Brain microvascular endothelial cell (primary cell): ENCODE measurements around the gene TIMELESS.
"Not testable (repeated sequence)": the region's sequence is repeated elsewhere in the genome, so short reads cannot be mapped to it uniquely, and the experiment has no call there.

Source experiments
- DNase-seq: peaks from one replicate; pipeline ENCODE4 v3.0.0-alpha.2; 2020
- H3K27ac ChIP-seq: fragments of 250-450 bp; sonication (Bioruptor Pico); 2 replicates; pipeline ENCODE4 v1.5.1; 2020; ENCODE audit warnings: mild to moderate bottlenecking, moderate library complexity
- H3K27me3 ChIP-seq: fragments of 250-450 bp; sonication (Bioruptor Pico); replicated peaks from 2 replicates; pipeline ENCODE4 v1.5.1; 2020; ENCODE audit warnings: mild to moderate bottlenecking
- H3K36me3 ChIP-seq: fragments of 250-450 bp; sonication (Bioruptor Pico); replicated peaks from 2 replicates; pipeline ENCODE4 v1.5.1; 2020; ENCODE audit warnings: mild to moderate bottlenecking
- H3K4me3 ChIP-seq: 2 replicates; pipeline ENCODE4 v1.5.1; 2011; ENCODE audit warnings: low read depth, mild to moderate bottlenecking, control low read depth, low read length, moderate library complexity
- in situ Hi-C: cut with HindIII; loops from 2 replicates; pipeline ENCODE4 v1.10.0; 2017; ENCODE audit warnings: low sequenced_read_pairs, low pct_ligation_motif_present
- TF ChIP-seq, protein P1 (sequence below): IDR thresholded peaks from 2 replicates; pipeline ENCODE4 v1.5.1; 2011; ENCODE audit warnings: low read depth, mild to moderate bottlenecking, moderate library complexity, low read length, control low read depth, inconsistent platforms; ENCODE audit errors: missing control alignments

Gene TIMELESS

DNA sequence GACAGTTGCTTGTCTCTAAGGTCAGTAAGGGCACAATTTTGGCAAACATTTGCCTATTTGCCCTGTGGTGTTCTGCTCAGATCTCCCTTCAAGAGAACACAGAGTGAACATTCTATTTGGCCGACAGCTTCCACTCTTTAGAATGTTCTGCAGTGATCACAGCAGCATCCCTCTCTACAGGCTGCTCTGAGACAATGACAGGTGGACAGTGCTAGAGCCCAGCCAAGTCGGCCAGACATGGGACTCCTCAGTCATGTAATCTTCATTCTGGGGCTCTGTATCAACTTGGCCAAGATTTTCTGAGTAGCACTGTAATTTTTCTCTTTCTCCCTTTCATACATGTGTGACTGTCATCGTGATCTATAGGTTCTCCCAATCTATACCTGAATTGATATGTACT is 34.8 kb downstream of the TIMELESS start:
- Histone ChIP-seq H3K27me3 (no peaks in the 10 kb centered on the region), H3K27ac (no peak overlapping the region), H3K36me3 (no peaks in the 10 kb centered on the region), H3K4me3 (no peak overlapping the region)
- in situ Hi-C loops: no loop called here
- no peak for DNase-seq
- TF ChIP-seq, protein P1, sequence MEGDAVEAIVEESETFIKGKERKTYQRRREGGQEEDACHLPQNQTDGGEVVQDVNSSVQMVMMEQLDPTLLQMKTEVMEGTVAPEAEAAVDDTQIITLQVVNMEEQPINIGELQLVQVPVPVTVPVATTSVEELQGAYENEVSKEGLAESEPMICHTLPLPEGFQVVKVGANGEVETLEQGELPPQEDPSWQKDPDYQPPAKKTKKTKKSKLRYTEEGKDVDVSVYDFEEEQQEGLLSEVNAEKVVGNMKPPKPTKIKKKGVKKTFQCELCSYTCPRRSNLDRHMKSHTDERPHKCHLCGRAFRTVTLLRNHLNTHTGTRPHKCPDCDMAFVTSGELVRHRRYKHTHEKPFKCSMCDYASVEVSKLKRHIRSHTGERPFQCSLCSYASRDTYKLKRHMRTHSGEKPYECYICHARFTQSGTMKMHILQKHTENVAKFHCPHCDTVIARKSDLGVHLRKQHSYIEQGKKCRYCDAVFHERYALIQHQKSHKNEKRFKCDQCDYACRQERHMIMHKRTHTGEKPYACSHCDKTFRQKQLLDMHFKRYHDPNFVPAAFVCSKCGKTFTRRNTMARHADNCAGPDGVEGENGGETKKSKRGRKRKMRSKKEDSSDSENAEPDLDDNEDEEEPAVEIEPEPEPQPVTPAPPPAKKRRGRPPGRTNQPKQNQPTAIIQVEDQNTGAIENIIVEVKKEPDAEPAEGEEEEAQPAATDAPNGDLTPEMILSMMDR: no peak

DNA sequence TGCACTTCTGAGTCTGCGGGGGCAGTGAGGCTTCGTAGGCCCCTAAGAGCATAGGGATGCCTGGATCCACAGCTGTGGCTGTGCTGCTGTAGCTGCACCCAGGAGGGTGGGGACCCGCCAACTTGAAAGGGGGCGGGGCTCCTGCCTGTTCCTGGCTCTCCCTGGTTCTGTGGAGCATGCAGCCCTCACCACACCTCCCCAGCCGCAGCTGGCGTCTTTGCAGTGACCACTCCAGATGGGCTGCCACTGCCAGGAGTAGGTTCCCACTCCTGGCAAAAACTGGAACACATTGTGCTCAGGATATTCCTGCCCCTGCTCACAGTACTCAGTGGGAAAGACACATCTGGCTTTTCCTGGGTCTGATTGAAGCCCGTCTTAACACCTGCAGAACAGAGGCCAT is 35.8 kb downstream of the TIMELESS start:
- DNase-seq: no peak
- TF ChIP-seq, protein P1: no peak
- no peak overlapping the region for H3K4me3 ChIP-seq

DNA sequence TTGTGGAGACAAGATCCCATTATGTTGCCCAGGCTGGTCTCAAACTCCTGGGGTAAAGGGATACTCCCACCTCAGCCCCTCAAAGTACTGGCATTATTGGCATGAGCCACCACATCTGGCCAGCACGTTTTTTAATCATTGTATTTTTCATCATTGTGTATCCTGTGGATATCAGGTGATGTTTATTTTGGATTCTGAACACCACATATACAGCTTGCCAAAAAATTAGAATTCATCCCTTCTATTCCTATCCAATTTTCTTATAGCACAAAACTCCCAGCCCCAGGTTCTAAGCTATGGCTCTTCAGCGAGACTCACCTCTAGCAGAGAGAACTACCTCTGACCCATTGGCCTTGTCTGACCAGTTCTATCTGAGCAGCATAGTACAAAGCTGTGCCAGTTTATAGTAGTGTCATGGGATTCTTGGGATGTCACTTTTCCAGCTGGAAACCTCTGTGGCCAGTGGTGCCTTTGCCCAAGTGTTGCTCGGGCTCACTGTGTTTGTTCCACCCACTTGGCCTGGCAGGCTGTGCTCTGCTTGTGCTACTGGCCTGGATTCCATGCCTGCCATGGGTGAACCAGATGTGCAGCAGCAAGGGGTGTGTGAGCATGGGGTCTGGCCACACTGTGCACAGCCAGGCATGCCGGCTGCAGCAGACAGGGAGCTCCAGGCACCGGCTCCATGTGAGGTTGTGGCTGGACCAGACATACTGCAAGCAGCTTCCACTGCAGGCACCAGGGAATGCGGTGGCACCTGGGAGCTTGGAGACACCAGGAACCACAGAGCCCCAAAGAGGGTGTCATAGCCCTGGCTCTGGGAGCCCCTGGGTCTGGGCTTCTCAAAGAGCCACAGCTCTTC is 37.2 kb downstream of the TIMELESS start:
- in situ Hi-C loops: no loop called here
- no peak for DNase-seq
- H3K27me3 ChIP-seq: no peaks in the 10 kb centered on the region
- no peaks in the 10 kb centered on the region for H3K36me3 ChIP-seq
- no peak overlapping the region for H3K4me3 ChIP-seq
- TF ChIP-seq, protein P1: no peak
- H3K27ac ChIP-seq: no peak overlapping the region

More for the DNA sequence above, 35.8 kb downstream of the TIMELESS start:
- in situ Hi-C loops: no loop called here
- Histone ChIP-seq H3K27ac (no peak overlapping the region), H3K36me3 (no peaks in the 10 kb centered on the region), H3K27me3 (no peaks in the 10 kb centered on the region)

DNA sequence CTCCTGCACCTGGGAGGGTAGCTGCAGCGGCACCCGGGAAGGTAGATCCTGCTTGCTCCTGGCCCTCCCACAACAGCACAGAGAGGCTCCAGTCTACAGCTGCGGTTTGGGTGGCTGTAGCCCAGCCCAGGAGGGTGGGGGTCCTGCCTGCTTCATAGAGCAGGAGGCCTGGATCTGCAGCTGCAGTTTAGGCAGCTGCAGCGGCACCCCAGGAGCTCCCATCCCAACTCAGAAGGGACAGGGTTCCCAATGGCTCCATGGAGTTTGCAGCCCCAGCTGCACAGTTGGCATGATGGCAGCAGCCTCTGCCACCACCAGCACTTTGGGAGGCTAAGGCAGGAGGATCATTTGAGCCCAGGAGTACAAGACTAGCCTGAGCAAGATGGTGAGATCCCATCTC is 38.5 kb downstream of the TIMELESS start:
- TF ChIP-seq, protein P1: no peak
- no peak overlapping the region for H3K27ac ChIP-seq
- no peaks in the 10 kb centered on the region for H3K27me3 ChIP-seq
- no peak overlapping the region for H3K4me3 ChIP-seq
- in situ Hi-C loops: no loop called here
- H3K36me3 ChIP-seq: no peaks in the 10 kb centered on the region
- DNase-seq: no peak

DNA sequence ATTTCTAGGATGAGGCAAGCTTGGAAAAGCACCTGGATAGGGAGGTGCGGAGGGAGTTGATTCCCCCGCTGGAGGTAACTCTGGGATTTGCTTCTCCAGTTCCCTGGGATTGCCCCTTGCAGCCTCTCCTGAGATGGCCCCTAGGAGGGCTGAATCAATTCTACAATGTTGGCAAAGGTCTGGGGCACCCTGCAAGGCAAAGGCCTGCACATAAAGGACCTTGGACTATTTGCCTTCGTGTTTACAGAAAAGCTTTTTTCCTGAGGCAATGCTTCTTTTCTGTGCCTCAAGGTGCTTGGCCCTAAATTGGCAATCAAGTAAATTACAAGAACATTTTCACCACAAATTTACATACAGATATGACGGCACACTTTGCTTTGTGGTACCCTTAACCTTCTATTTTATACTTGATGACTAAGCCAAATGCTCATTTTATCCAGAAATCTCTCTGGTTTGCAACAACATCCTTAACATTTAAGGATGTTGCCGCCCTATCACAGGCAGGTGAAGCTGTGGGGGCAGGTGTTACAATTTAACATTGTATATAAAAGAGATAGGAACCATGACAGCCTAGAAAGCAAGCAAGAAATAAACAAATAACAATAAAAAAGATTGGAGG is 40.3 kb downstream of the TIMELESS start:
- no peak for DNase-seq
- H3K27ac ChIP-seq: no peak overlapping the region
- in situ Hi-C loops: no loop called here

DNA sequence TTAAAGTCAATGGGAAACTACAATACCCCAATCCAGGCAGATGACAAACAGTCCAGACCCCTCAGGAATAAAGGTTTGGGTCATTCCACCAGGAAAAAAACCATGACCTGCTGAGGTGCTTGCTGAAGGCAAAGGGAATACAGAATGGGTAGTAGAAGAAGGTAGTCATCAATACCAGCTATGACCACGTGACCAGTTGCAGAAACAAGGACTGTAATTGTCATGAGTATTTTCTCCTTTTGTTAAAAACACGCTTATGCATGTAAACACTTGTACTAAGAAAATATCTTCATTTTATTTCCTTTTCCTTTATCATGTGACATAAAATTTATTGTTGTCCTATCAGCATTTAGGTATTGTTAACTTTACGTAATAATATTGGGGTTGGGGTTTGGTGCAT is 45.0 kb downstream of the TIMELESS start:
- DNase-seq, in situ Hi-C loops, H3K36me3 ChIP-seq, H3K4me3 ChIP-seq, H3K27ac ChIP-seq, H3K27me3 ChIP-seq: not testable (repeated sequence)

More for the DNA sequence above, 40.3 kb downstream of the TIMELESS start:
- Histone ChIP-seq H3K4me3 (no peak overlapping the region), H3K27me3 (no peaks in the 10 kb centered on the region), H3K36me3 (no peaks in the 10 kb centered on the region)
- TF ChIP-seq, protein P1: no peak

DNA sequence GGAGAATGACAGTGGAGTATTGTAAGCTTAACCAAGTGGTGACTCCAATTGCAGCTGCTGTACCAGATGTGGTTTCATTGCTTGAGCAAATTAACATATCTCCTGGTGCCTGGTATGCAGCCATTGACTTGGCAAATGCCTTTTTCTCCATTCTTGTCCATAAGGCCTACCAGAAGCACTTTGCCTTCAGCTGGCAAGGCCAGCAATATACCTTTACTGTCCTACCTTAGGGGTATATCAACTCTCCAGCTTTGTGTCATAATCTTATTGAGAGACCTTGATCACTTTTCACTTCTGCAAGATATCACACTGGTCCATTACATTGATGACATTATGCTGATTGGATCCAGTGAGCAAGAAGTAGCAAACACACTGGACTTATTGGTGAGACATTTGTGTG is 47.6 kb downstream of the TIMELESS start:
- H3K27ac ChIP-seq, DNase-seq, in situ Hi-C loops, H3K4me3 ChIP-seq, H3K27me3 ChIP-seq, H3K36me3 ChIP-seq: not testable (repeated sequence)

DNA sequence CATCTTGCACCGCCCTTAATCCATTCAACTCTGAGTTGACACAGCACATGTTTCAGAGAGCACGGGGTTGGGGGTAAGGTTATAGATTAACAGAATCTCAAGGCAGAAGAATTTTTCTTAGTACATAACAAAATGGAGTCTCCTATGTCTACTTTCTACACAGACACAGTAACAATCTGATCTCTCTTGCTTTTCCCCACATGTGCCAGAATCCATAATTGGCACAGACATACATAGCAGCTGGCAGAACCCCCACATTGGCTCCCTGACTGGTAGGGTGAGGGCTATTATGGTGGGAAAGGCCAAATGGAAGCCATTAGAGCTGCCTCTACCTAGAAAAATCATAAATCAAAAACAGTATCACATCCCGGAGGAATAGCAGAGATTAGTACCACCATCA is 48.1 kb downstream of the TIMELESS start:
- H3K27me3 ChIP-seq, H3K27ac ChIP-seq, DNase-seq, in situ Hi-C loops, H3K4me3 ChIP-seq, H3K36me3 ChIP-seq: not testable (repeated sequence)

DNA sequence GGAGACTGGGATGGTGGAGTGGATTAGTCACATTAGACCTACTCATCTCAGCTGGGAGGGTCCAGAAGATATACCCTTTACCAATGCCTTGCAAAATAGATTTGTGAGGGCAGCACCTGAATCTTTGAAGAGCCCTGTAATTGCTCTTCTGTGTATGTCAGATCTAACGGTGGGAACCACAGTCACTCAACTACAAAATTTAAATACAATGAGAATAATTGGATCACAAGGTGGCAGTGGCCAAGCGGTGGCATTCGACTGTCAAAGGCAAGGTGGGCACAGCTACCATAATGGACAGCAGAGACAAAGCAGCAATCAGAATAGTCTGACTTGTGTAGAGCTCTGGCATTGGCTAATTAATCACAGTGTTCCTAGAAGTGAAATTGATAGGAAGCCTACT is 49.8 kb downstream of the TIMELESS start:
- H3K27me3 ChIP-seq, in situ Hi-C loops, H3K27ac ChIP-seq, DNase-seq, H3K4me3 ChIP-seq, H3K36me3 ChIP-seq: not testable (repeated sequence)
